CD4-positive, alpha-beta T cell treated with Interleukin-6 at 100 ng/mL for 8 hours (primary cell): ENCODE data around the gene PECR.

Experiments
- DNase-seq: peaks from one replicate; pipeline ENCODE4 v3.0.0-alpha.2; 2020; ENCODE audit warnings: mixed read lengths, low spot score

The PECR gene

DNA sequence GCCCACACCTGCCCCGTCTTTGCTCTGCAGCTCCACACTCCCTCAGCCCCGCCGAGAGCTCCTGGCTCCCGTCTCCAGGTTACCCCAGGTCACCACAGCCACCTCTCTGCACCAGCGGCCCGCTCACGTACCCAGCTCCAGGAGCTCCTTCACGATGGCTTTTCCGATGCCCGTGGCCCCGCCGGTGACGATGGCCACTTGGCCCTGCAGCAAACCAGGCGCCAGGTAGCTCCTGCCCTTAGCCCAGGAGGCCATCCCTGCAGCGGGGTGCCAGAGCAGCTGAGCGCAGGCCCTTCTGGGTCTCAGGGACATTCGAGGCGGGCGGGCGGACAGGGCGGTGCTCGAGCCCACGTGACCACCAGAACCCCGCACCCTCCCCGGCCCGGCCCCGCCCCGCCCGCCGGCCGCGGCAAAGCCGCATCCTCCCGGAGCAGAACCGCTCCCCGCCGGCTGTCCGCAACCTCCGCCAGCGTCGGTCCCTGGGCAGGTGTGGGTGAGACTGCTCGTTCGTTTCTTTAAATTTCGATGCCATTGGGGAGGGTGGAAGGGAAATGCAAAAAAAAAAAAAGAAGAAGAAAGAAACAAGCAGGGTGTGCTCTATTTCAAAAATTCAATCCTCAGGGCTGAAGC lies at the start of gene PECR, which contains the start of gene TMEM169:
TSS of gene PECR (minus strand) at position 323 of the 630 bp plus-strand sequence. CDS start at position 255, 68 bp downstream.
TSS of gene TMEM169 (plus strand) at position 433 of the 630 bp plus-strand sequence. CDS start 14,045 bp downstream, outside the sequence.
- DNase-seq, result peak; percentile 71

GRCh38 chr2:216130346-216130971 lies 48.9 kb upstream of the PECR start:
- DNase-seq, result no peak

- no peak for DNase-seq
Observed at GRCh38 chr2:216126943-216127342, 45.3 kb upstream of the PECR start.

GRCh38 chr2:216121255-216121654 lies 39.6 kb upstream of the PECR start:
- no peak for DNase-seq

GRCh38 chr2:216119986-216120385 lies 38.4 kb upstream of the PECR start:
- DNase-seq, result no peak

- no peak for DNase-seq
Observed at GRCh38 chr2:216119146-216119545, 37.5 kb upstream of the PECR start.

DNA sequence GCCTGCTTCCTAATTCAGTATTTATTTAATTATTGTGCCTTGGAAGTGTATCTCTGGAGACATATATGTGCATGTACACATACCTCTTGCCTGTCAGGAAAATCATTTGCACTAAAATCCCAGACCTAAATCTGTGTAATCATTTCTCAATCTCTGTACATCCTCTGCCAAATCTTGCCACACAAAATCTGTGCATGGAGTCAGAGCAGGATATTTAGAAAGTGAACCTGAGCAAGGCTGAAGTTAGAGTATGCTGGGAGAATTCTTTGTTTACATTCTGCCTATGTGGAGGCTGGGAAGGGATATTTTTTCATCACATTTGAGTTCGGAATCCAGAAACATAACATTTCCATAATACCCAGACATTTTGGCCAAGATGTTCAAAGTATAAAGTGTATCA lies 36.9 kb upstream of the PECR start:
- no peak for DNase-seq

- no peak for DNase-seq
Observed at GRCh38 chr2:216117561-216118340, 36.1 kb upstream of the PECR start.

DNA sequence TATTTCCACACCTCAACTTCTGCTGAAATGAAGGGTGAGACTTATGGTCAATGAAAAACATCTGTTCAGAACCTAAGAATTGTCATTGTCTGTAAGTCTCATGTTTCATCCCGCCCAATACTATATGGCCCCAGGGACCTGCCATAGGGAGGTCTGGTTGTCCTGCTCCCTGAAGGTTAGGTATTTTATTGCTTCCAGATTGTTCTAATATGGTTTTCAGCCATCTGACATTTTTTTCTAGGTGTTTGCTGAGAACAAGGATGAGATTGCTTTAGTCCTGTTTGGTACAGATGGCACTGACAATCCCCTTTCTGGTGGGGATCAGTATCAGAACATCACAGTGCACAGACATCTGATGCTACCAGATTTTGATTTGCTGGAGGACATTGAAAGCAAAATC lies 34.8 kb upstream of the PECR start:
- no peak for DNase-seq

DNA sequence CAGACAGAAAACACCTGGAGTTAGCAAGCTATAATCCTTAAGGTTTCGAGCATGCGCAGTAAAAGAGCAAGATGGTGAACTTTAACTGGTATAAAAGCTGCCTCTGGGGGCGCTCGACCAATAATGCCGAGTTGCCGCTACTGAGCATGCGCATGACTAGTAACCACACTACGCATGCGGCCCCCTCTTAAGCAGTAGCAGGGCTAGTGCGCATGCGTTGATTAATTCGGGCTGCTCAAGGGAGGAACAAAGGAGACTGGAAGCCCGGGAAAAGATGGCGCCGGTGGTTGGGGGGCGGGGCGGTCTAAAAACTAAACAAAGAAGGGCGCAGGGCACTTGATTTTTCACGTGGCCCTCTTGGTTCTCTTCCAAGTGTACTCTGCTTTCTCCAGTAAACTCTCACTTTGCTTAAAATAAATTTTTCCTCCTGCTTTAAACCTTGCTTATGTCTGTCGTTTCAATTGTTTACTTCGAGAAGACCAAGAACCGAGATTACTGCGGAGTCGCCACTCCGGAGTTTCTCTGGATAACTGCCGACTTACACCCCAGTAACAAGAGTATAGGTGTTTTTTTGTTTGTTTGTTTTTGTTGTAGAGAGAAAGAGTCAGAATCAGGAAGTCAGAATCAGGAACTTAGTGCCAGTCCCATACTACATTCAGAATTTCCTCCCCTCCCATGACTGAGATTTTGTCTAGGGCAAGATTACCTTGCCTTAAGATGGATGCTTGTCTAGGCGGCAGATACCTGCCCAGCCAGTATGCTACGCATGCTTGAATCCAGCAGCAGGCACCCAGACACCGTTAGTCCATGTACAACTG lies 33.3 kb upstream of the PECR start:
- DNase-seq, result peak; percentile 97

DNA sequence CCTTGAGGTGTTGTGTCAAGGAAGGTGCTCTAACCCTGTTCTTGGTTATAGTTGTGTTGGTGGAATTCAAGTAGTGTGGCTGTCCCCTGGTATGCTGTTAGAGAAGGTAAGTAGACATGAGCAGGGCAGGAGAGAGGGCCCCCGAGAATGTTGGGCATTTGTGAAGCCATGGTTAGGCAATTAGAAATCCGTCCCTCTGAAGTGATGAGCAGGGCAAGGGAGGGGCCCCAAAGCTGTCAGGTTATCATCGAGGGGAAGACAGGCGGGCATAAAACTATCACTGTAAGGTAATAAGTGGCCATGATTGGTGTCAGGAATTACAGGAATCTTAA lies 32.7 kb upstream of the PECR start:
- DNase-seq, result no peak

- no peak for DNase-seq
Observed at GRCh38 chr2:216113572-216113971, 32.0 kb upstream of the PECR start.

GRCh38 chr2:216112926-216113325 lies 31.3 kb upstream of the PECR start:
- DNase-seq, result no peak

GRCh38 chr2:216111122-216111521 lies 29.5 kb upstream of the PECR start:
- no peak for DNase-seq

DNA sequence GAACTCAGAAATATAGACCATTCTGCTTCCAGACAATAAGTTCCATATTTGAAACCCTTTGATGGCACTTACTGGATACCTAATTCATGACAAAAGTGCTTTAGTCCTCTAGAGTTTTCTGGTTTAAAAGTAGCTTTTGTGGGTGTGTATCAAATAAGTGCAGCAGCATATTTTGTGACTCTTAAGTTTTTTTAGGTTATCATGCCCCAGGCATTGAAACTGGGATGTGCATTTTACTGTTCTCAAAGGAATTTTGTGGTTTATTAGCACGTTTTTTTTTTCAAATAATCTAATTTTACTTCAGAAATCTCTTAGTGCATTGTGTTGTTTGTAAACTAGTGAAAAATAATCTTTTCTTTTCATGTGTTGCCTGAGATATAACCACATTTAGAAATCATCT lies 29.0 kb upstream of the PECR start:
- no peak for DNase-seq

DNA sequence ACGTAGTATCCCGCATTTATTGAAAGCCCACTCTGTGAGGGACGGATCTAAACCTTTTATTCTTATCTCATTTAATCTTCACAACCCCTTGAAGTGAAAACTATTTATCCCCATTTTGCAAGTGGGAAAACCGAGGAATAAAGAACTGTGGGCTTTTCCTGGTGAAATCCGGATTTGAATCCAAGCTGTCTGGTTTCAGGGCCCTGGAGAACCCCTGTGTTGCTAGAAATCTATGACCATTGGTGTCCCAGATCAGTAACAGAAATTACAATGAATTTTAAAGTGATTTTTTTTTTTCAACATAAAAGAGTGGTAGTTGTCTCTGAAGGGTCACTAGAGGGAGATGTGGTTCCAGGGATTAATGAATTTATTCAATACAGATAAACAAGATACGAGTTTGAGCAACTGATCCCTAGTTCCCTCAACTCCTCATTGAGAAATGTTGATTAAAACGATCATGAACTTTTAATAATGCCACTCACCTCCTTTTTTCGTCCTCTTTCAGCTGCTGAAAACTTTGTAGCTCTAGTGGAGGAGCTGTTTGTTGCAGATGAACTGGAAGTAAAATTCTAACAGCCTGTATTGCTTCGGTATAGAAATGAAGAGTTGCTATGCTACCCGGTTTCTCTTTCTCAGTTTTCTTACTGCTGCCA lies 28.5 kb upstream of the PECR start:
- DNase-seq, result no peak

- DNase-seq, result peak; percentile 98
Observed at GRCh38 chr2:216108967-216109921, 27.6 kb upstream of the PECR start, which contains the start of gene XRCC5. Gene XRCC5, plus strand, starts transcription at chr2:216109348. Its CDS starts 89 bp downstream, at chr2:216109437.

- DNase-seq, result no peak
Observed at GRCh38 chr2:216108310-216108966, 26.8 kb upstream of the PECR start.

DNA sequence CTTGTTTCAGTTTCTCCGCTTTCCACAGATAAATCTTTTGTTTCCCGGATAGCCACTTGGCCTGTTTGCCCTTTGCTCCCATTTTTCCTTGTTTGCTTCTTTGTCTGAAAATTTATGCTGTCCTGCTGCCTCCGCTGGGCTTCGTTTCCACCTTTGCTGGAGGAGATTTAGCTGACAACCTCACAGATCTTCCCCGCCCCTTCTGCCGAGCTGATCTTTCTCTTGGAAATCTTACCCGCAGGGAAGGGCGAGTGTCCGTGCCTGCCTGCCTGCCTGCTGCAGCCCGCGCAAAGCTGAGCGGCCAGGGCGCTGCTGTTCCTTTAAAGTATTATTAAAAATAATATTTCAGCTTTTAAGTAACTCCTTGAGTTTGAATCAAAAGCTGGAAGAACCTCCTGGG lies 26.2 kb upstream of the PECR start:
- DNase-seq, result no peak

DNA sequence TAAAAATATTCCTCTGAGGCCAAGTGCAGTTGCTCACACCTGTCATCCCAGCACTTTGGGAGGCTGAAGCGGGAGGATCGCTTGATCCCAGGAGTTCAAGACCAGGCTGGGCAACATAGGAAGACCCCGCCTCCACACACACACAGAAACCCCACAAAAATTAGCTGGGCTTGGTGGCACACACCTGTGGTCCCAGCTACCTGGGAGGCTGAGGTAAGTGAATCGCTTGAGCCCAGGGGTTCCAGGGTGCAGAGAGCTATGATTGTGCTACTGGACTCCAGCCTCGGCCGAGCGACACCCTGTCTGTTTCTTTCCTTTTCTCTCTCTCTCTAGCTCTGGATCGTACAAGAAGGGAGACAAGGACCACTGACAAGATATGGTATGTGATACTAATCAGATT lies 25.7 kb upstream of the PECR start:
- DNase-seq, result no peak
